ENCODE data around the gene UNC5A. TPM values are rescaled to one million over a fixed set of nuclear protein-coding genes. Genes with fewer than 3 reads are reported as not detected.
A peak's percentile ranks its signal among the peaks of the same experiment; 100 is the strongest.

The UNC5A gene
- total RNA-seq, 2 experiments from 2014 or later, result not detected

GRCh38 chr5:176814313-176814685 lies 3.9 kb downstream of the UNC5A start:
- CTCF ChIA-PET, result no interaction called here
- Mint-ChIP-seq H3K27me3 (peaks cover 73% of the 10 kb centered on the region), H3K9me3 (no peaks in the 10 kb centered on the region), H3K4me3 (peak overlapping the region; percentile 61), H3K27ac (no peak overlapping the region), H3K36me3 (ENCODE audit: low read depth) (no peaks in the 10 kb centered on the region), H3K4me1 (ENCODE audit: low read depth) (peaks cover 24% of the 10 kb centered on the region)
- H3K27ac ChIP-seq (ENCODE audit: low read depth in 1 of 2, low read length in 2 of 2), result no peak overlapping the region
- no peaks in the 10 kb centered on the region for H3K36me3 ChIP-seq (ENCODE audit: insufficient read depth, low read length)
- H3K9me3 ChIP-seq (ENCODE audit: control insufficient read depth in 1 of 2, insufficient read depth in 1 of 2, low read length in 2 of 2), result peaks cover 0 to 25% of the 10 kb centered on the region in 2 experiments
- no peak for TF ChIP-seq CTCF (IDR thresholded peaks at IDR 0.05)
- ATAC-seq (ENCODE audit: poor library complexity) (no peak), DNase-seq (no peak)
- H3K4me3 ChIP-seq (ENCODE audit: low read length), result no peak overlapping the region
- H3K4me1 ChIP-seq (ENCODE audit: insufficient read depth, low read length), result peaks cover 28% of the 10 kb centered on the region
- peaks cover 65 to 81% of the 10 kb centered on the region in 2 experiments for H3K27me3 ChIP-seq (ENCODE audit: control insufficient read depth in 1 of 2, insufficient read depth in 2 of 2, low read length in 2 of 2)
- intact Hi-C loops (cut with DNase I, micrococcal nuclease), result no loop called here
- POLR2A ChIA-PET, result no interaction called here

- TF ChIP-seq CTCF (IDR thresholded peaks at IDR 0.05), result no peak
- H3K4me1 Mint-ChIP-seq (ENCODE audit: low read depth), result peaks cover 22% of the 10 kb centered on the region
- DNase-seq (no peak), ATAC-seq (ENCODE audit: poor library complexity) (no peak)
- peaks cover 23% of the 10 kb centered on the region for H3K4me1 ChIP-seq (ENCODE audit: insufficient read depth, low read length)
- H3K27me3 Mint-ChIP-seq, result peaks cover 74% of the 10 kb centered on the region
- H3K9me3 ChIP-seq (ENCODE audit: control insufficient read depth in 1 of 2, insufficient read depth in 1 of 2, low read length in 2 of 2), result peaks cover 0 to 25% of the 10 kb centered on the region in 2 experiments
- ChIA-PET POLR2A (no interaction called here), CTCF (no interaction called here)
- peaks cover 63 to 81% of the 10 kb centered on the region in 2 experiments for H3K27me3 ChIP-seq (ENCODE audit: control insufficient read depth in 1 of 2, insufficient read depth in 2 of 2, low read length in 2 of 2)
- H3K9me3 Mint-ChIP-seq, result no peaks in the 10 kb centered on the region
- H3K27ac ChIP-seq (ENCODE audit: low read depth in 1 of 2, low read length in 2 of 2), result no peak overlapping the region
- H3K27ac Mint-ChIP-seq, result no peak overlapping the region
- intact Hi-C loops (cut with DNase I, micrococcal nuclease), result no loop called here
- H3K4me3 Mint-ChIP-seq, result no peak overlapping the region
- no peak overlapping the region for H3K4me3 ChIP-seq (ENCODE audit: low read length)
- H3K36me3 Mint-ChIP-seq (ENCODE audit: low read depth), result no peaks in the 10 kb centered on the region
- no peaks in the 10 kb centered on the region for H3K36me3 ChIP-seq (ENCODE audit: insufficient read depth, low read length)
Measured at GRCh38 chr5:176814836-176815438, 4.6 kb downstream of the UNC5A start.

GRCh38 chr5:176816043-176816745 lies 5.8 kb downstream of the UNC5A start:
- no peak overlapping the region for H3K27ac Mint-ChIP-seq
- H3K4me1 ChIP-seq (ENCODE audit: insufficient read depth, low read length), result peaks cover 15% of the 10 kb centered on the region
- no peak for TF ChIP-seq CTCF (IDR thresholded peaks at IDR 0.05)
- no peak for ATAC-seq (ENCODE audit: poor library complexity)
- peaks cover 19% of the 10 kb centered on the region for H3K4me1 Mint-ChIP-seq (ENCODE audit: low read depth)
- intact Hi-C loops (cut with DNase I, micrococcal nuclease), result no loop called here
- H3K4me3 Mint-ChIP-seq, result peak overlapping the region; percentile 60
- ChIA-PET CTCF (no interaction called here), POLR2A (no interaction called here)
- no peaks in the 10 kb centered on the region for H3K9me3 Mint-ChIP-seq
- no peaks in the 10 kb centered on the region for H3K36me3 Mint-ChIP-seq (ENCODE audit: low read depth)
- H3K27me3 ChIP-seq (ENCODE audit: control insufficient read depth in 1 of 2, insufficient read depth in 2 of 2, low read length in 2 of 2), result peaks cover 58 to 85% of the 10 kb centered on the region in 2 experiments
- DNase-seq, result no peak
- peaks cover 0 to 23% of the 10 kb centered on the region in 2 experiments for H3K9me3 ChIP-seq (ENCODE audit: control insufficient read depth in 1 of 2, insufficient read depth in 1 of 2, low read length in 2 of 2)
- peaks cover 81% of the 10 kb centered on the region for H3K27me3 Mint-ChIP-seq
- H3K4me3 ChIP-seq (ENCODE audit: low read length), result no peak overlapping the region
- no peak overlapping the region for H3K27ac ChIP-seq (ENCODE audit: low read depth in 1 of 2, low read length in 2 of 2)
- no peaks in the 10 kb centered on the region for H3K36me3 ChIP-seq (ENCODE audit: insufficient read depth, low read length)

All from CD4-positive, alpha-beta T cell (primary cell).